ENCODE data around the gene ZNF215. TPM values are rescaled to one million over a fixed set of nuclear protein-coding genes. Genes with fewer than 3 reads are reported as not detected.

The ZNF215 gene
- total and polyA plus RNA-seq, 2 experiments from 2014 or later: 0.86 to 1.6 TPM

GRCh38 chr11:6979365-6979764, 53.1 kb downstream of the ZNF215 start:
- Histone ChIP-seq H3K4me3 (no peak overlapping the region), H3K36me3 (no peaks in the 10 kb centered on the region), H3K4me1 (ENCODE audit: low read depth) (no peaks in the 10 kb centered on the region), H3K27me3 (no peaks in the 10 kb centered on the region), H3K27ac (no peak overlapping the region), H3K9me3 (ENCODE audit: low read depth) (no peaks in the 10 kb centered on the region)
- TF ChIP-seq, protein P1, sequence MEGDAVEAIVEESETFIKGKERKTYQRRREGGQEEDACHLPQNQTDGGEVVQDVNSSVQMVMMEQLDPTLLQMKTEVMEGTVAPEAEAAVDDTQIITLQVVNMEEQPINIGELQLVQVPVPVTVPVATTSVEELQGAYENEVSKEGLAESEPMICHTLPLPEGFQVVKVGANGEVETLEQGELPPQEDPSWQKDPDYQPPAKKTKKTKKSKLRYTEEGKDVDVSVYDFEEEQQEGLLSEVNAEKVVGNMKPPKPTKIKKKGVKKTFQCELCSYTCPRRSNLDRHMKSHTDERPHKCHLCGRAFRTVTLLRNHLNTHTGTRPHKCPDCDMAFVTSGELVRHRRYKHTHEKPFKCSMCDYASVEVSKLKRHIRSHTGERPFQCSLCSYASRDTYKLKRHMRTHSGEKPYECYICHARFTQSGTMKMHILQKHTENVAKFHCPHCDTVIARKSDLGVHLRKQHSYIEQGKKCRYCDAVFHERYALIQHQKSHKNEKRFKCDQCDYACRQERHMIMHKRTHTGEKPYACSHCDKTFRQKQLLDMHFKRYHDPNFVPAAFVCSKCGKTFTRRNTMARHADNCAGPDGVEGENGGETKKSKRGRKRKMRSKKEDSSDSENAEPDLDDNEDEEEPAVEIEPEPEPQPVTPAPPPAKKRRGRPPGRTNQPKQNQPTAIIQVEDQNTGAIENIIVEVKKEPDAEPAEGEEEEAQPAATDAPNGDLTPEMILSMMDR (IDR thresholded peaks at IDR 0.05; ENCODE audit: low read depth, low read length): no peak
- no peak for DNase-seq (ENCODE audit: low read depth in 1 of 2, low spot score in 1 of 2)

DNA sequence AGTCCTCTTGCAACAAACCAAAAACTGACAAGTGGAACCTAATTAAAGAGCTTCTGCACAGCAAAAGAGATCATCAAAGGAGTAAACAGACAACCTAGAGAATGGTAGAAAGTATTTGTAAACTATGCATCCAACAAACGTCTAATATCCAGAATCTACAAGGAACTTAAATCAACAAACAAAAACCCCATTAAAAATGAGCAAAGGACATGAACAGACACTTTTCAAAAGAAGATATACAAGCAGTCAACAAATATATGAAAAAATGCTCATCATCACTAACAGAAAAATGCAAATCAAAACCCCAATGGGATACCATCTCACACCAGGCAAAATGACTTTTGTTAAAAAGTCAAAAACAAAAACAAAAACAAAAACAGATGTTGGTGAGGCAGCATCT, 60.3 kb downstream of the ZNF215 start:
- TF ChIP-seq, protein P1 (IDR thresholded peaks at IDR 0.05; ENCODE audit: low read depth, low read length): no peak
- Histone ChIP-seq H3K36me3 (no peaks in the 10 kb centered on the region), H3K27me3 (no peaks in the 10 kb centered on the region), H3K4me3 (no peak overlapping the region), H3K9me3 (ENCODE audit: low read depth) (no peaks in the 10 kb centered on the region), H3K27ac (no peak overlapping the region), H3K4me1 (ENCODE audit: low read depth) (no peaks in the 10 kb centered on the region)
- no peak for DNase-seq (ENCODE audit: low read depth in 1 of 2, low spot score in 1 of 2)

DNA sequence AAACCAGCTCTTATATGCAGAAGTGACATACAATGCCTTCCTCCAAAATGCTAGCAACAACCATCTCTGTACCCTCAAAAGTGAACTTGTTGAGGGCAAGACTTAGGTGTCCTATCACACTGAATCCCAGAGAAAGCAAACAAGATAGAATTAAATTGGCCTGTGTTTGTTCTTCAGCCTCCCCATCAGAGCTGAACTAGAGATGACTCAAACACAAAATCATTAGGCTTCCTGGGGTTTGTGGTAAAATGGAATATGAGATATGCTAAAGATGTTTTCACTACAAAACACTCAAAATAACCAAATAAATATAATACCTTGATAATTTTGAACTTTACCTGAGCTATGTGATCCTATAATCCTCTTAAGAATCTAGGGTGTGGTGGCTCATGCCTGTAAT, 62.3 kb downstream of the ZNF215 start:
- H3K4me1 ChIP-seq (ENCODE audit: low read depth): no peaks in the 10 kb centered on the region
- no peaks in the 10 kb centered on the region for H3K9me3 ChIP-seq (ENCODE audit: low read depth)
- DNase-seq (ENCODE audit: low read depth in 1 of 2, low spot score in 1 of 2): no peak
- H3K27ac ChIP-seq: no peak overlapping the region
- H3K36me3 ChIP-seq: no peaks in the 10 kb centered on the region
- H3K4me3 ChIP-seq: no peak overlapping the region
- no peaks in the 10 kb centered on the region for H3K27me3 ChIP-seq
- TF ChIP-seq, protein P1 (IDR thresholded peaks at IDR 0.05; ENCODE audit: low read depth, low read length): no peak

DNA sequence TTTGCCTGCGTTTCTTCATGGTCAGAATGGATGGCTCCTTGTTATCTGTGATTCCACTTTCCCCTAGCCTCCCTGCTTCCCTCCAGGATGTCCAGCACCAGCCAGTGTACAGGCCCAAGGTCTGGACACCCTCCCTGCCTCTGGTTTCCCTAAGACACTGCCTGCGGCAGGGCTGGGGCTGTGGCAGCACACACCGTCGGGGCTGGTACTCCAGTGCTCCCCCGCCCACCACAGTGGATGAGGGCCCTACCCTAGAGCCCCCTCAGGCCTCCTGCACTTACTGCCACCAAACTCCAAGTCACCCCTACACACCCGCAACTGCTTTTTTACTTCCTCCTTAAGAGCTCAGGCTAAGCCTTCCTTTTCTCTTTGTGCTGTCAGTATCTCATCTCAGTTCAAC, 65.0 kb downstream of the ZNF215 start:
- DNase-seq (ENCODE audit: low read depth in 1 of 2, low spot score in 1 of 2): no peak
- Histone ChIP-seq H3K9me3 (ENCODE audit: low read depth) (no peaks in the 10 kb centered on the region), H3K4me1 (ENCODE audit: low read depth) (no peaks in the 10 kb centered on the region), H3K27me3 (no peaks in the 10 kb centered on the region), H3K4me3 (no peak overlapping the region), H3K36me3 (no peaks in the 10 kb centered on the region), H3K27ac (no peak overlapping the region)
- TF ChIP-seq, protein P1 (IDR thresholded peaks at IDR 0.05; ENCODE audit: low read depth, low read length): no peak

- DNase-seq (ENCODE audit: low read depth in 1 of 2, low spot score in 1 of 2): peak in 1 of 2 donors; percentile 25
- Histone ChIP-seq H3K4me1 (ENCODE audit: low read depth) (no peaks in the 10 kb centered on the region), H3K36me3 (no peaks in the 10 kb centered on the region), H3K27ac (no peak overlapping the region), H3K4me3 (no peak overlapping the region), H3K9me3 (ENCODE audit: low read depth) (no peaks in the 10 kb centered on the region), H3K27me3 (no peaks in the 10 kb centered on the region)
- TF ChIP-seq, protein P1 (IDR thresholded peaks at IDR 0.05; ENCODE audit: low read depth, low read length): no peak
Observed at GRCh38 chr11:6992026-6992425, 65.8 kb downstream of the ZNF215 start.

All from cardiac muscle cell (in vitro differentiated cells and primary cell).